Measurements from ENCODE around the gene SLC10A4. TPM values are rescaled to one million over a fixed set of nuclear protein-coding genes. Genes with fewer than 3 reads are reported as not detected.

Gene SLC10A4
- polyA plus RNA-seq, 2 of the 4 experiments (the other 2 are of a cell fraction) = 5.6 to 7.6 TPM

GRCh38 chr4:48454591-48454990 lies 28.6 kb upstream of the SLC10A4 start:
- 71% methylated on average over 2 of the region's 2 CpGs for WGBS (ENCODE audit: missing lambda C conversion rate)
- TF ChIP-seq KDM1A (IDR thresholded peaks at IDR 0.05; ENCODE audit: low read depth) = no peak
- no peak for TF ChIP-seq HDAC2 (IDR thresholded peaks at IDR 0.05)
- TF ChIP-seq JUNB (IDR thresholded peaks at IDR 0.05) = no peak
- TF ChIP-seq RCOR1 (IDR thresholded peaks at IDR 0.05; ENCODE audit: low read depth, low read length) = no peak
- no peak for TF ChIP-seq HES2 (IDR thresholded peaks at IDR 0.05)
- no peak for TF ChIP-seq FOXS1 (CRISPR knock-in tag; IDR thresholded peaks at IDR 0.05)
- no peak for TF ChIP-seq RARB (CRISPR knock-in tag; IDR thresholded peaks at IDR 0.05)
- TF ChIP-seq EHMT2 (IDR thresholded peaks at IDR 0.05; ENCODE audit: low read depth) = no peak
- no peak for TF ChIP-seq EHF (CRISPR knock-in tag; IDR thresholded peaks at IDR 0.05)
- TF ChIP-seq NR3C1 (IDR thresholded peaks at IDR 0.05) = no peak
- TF ChIP-seq JUN (IDR thresholded peaks at IDR 0.05) = no peak
- TF ChIP-seq MYC (IDR thresholded peaks at IDR 0.05; ENCODE audit: borderline replicate concordance, low read length) = no peak
- DNase-seq (ENCODE audit: low read depth in 1 of 2, low spot score in 1 of 2) (no peak), FAIRE-seq (no peak), ATAC-seq (no peak)
- Histone ChIP-seq H3K27ac (no peak overlapping the region), H3K4me2 (no peak overlapping the region), H3K4me1 (no peaks in the 10 kb centered on the region), H3K9me3 (no peaks in the 10 kb centered on the region), H3K4me3 (no peak overlapping the region)
- CTCF ChIA-PET = no interaction called here
- POLR2A ChIA-PET = no interaction called here

- ATAC-seq (no peak), DNase-seq (ENCODE audit: low read depth in 1 of 2, low spot score in 1 of 2) (no peak), FAIRE-seq (no peak)
- Histone ChIP-seq H3K9me3 (no peaks in the 10 kb centered on the region), H3K4me1 (no peaks in the 10 kb centered on the region), H3K4me3 (no peak overlapping the region), H3K27ac (no peak overlapping the region), H3K4me2 (no peak overlapping the region)
- ChIA-PET CTCF (interaction anchor here (0.6 kb wide), 1 partner anchor 48 kb away, joined by 3 read pairs; no protein-coding TSS in a partner anchor), POLR2A (no interaction called here)
- TF ChIP-seq HOXA7 (CRISPR knock-in tag; IDR thresholded peaks at IDR 0.05) (no peak), POLR2AphosphoS2 (conservative IDR thresholded peaks at IDR 0.05; ENCODE audit: low read length) (no peak), RNF2 (IDR thresholded peaks at IDR 0.05; ENCODE audit: borderline replicate concordance, low read depth) (no peak), ATOH8 (CRISPR knock-in tag; IDR thresholded peaks at IDR 0.05; ENCODE audit: low read depth) (no peak), CHD2 (IDR thresholded peaks at IDR 0.05; ENCODE audit: low read length, partially characterized antibody) (no peak), ZNF302 (CRISPR knock-in tag; IDR thresholded peaks at IDR 0.05) (no peak), KDM5A (IDR thresholded peaks at IDR 0.05) (no peak), HOXB5 (CRISPR knock-in tag; IDR thresholded peaks at IDR 0.05) (no peak), EHF (CRISPR knock-in tag; IDR thresholded peaks at IDR 0.05) (no peak), MYC (IDR thresholded peaks at IDR 0.05; ENCODE audit: borderline replicate concordance, low read length) (no peak), HEYL (CRISPR knock-in tag; IDR thresholded peaks at IDR 0.05) (no peak), TP53 (CRISPR knock-in tag; IDR thresholded peaks at IDR 0.05) (no peak), POLR2A (IDR thresholded peaks at IDR 0.05; ENCODE audit: low read length) (no peak), FOSL2 (IDR thresholded peaks at IDR 0.05) (no peak), FOSL2 (CRISPR knock-in tag; IDR thresholded peaks at IDR 0.05) (no peak), SREBF2 (IDR thresholded peaks at IDR 0.05) (no peak), MAZ (IDR thresholded peaks at IDR 0.05; ENCODE audit: borderline replicate concordance, low read depth, low read length) (no peak), HOXB13 (CRISPR knock-in tag; IDR thresholded peaks at IDR 0.05; ENCODE audit: low read depth) (no peak)
These were observed 22.1 kb upstream of the SLC10A4 start for GRCh38 chr4:48461000-48461399.

- ATAC-seq (no peak), FAIRE-seq (no peak), DNase-seq (ENCODE audit: low read depth in 1 of 2, low spot score in 1 of 2) (no peak)
- Histone ChIP-seq H3K27ac (no peak overlapping the region), H3K9me3 (no peaks in the 10 kb centered on the region), H3K4me1 (no peaks in the 10 kb centered on the region), H3K4me2 (no peak overlapping the region), H3K4me3 (no peak overlapping the region)
- no peak for TF ChIP-seq JUN (IDR thresholded peaks at IDR 0.05)
- TF ChIP-seq CHD2 (IDR thresholded peaks at IDR 0.05; ENCODE audit: low read length, partially characterized antibody) = no peak
- ChIA-PET CTCF (no interaction called here), POLR2A (no interaction called here)
- WGBS (ENCODE audit: missing lambda C conversion rate) = 42% methylated on average over 5 of the region's 5 CpGs
These were observed 20.8 kb upstream of the SLC10A4 start for GRCh38 chr4:48462363-48462762.
